NCI-H2107 treated with DMSO at 0.1 percent for 48 hours (cell line): ENCODE results near the gene CCDC127.
"Not testable (repeated sequence)": the region's sequence is repeated elsewhere in the genome, so short reads cannot be mapped to it uniquely, and the experiment has no call there.

Experiments used
- DNase-seq: peaks from one replicate; lab custom pipeline; 2025; ENCODE audit not compliant: unreplicated experiment; lab: John Stamatoyannopoulos, UW

CCDC127 gene

GRCh38 chr5:204462-204861 lies 13.5 kb downstream of the CCDC127 start:
- no peak for DNase-seq

- no peak for DNase-seq
Observed at GRCh38 chr5:204001-204400, 14.0 kb downstream of the CCDC127 start.

- DNase-seq = no peak
Observed at GRCh38 chr5:203246-203930, 14.6 kb downstream of the CCDC127 start.

- no peak for DNase-seq
Observed at GRCh38 chr5:201672-202071, 16.3 kb downstream of the CCDC127 start.

- DNase-seq = no peak
Observed at GRCh38 chr5:200985-201384, 17.0 kb downstream of the CCDC127 start.

- no peak for DNase-seq
Observed at GRCh38 chr5:199950-200645, 17.9 kb downstream of the CCDC127 start.

- no peak for DNase-seq
Observed at GRCh38 chr5:199197-199949, 18.6 kb downstream of the CCDC127 start.

GRCh38 chr5:198516-199196 lies 19.3 kb downstream of the CCDC127 start:
- no peak for DNase-seq

GRCh38 chr5:197892-198489 lies 20.0 kb downstream of the CCDC127 start:
- DNase-seq = no peak

GRCh38 chr5:197031-197430 lies 20.9 kb downstream of the CCDC127 start:
- not testable (repeated sequence) for DNase-seq

- DNase-seq = no peak
Observed at GRCh38 chr5:196350-196749, 21.6 kb downstream of the CCDC127 start.

- DNase-seq = no peak
Observed at GRCh38 chr5:195401-196160, 22.4 kb downstream of the CCDC127 start.

GRCh38 chr5:194603-195209 lies 23.2 kb downstream of the CCDC127 start:
- no peak for DNase-seq

- no peak for DNase-seq
Observed at GRCh38 chr5:194102-194501, 23.9 kb downstream of the CCDC127 start.

- DNase-seq = no peak
Observed at GRCh38 chr5:192970-193831, 24.8 kb downstream of the CCDC127 start.

- DNase-seq = no peak
Observed at GRCh38 chr5:192691-192969, 25.3 kb downstream of the CCDC127 start.

GRCh38 chr5:191949-192690 lies 25.8 kb downstream of the CCDC127 start:
- no peak for DNase-seq
